ENCODE results near the gene RUNX1. TPM values are rescaled to one million over a fixed set of nuclear protein-coding genes. Genes with fewer than 3 reads are reported as not detected.

Gene RUNX1
- polyA plus RNA-seq, 1 experiment = 20.9 TPM

DNA sequence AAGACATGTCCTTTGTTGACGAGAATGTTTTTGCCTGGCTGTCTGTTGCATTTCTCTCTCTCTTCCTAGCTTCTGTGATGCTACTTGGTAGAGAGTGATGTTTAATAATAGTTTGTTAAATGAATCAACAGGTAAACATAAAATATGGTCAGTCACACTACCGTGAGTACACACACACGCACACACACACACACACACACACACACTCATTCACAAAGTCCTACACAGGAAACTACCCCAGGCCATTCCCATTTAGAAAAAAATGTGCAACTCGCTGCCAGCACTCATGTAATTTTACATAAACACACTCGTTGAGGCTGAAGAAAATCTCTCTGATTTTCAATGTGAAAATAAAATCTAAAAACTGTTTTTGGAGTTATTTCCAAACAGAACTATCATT is 38.7 kb downstream of the RUNX1 start:
- ChIA-PET POLR2A (no interaction called here), CTCF (no interaction called here)
- H3K9me3 ChIP-seq (ENCODE audit: control insufficient read depth, insufficient read depth, low read length) = no peaks in the 10 kb centered on the region
- TF ChIP-seq, protein P1, sequence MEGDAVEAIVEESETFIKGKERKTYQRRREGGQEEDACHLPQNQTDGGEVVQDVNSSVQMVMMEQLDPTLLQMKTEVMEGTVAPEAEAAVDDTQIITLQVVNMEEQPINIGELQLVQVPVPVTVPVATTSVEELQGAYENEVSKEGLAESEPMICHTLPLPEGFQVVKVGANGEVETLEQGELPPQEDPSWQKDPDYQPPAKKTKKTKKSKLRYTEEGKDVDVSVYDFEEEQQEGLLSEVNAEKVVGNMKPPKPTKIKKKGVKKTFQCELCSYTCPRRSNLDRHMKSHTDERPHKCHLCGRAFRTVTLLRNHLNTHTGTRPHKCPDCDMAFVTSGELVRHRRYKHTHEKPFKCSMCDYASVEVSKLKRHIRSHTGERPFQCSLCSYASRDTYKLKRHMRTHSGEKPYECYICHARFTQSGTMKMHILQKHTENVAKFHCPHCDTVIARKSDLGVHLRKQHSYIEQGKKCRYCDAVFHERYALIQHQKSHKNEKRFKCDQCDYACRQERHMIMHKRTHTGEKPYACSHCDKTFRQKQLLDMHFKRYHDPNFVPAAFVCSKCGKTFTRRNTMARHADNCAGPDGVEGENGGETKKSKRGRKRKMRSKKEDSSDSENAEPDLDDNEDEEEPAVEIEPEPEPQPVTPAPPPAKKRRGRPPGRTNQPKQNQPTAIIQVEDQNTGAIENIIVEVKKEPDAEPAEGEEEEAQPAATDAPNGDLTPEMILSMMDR (IDR thresholded peaks at IDR 0.05; ENCODE audit: low read depth, low read length) = no peak
- no peak overlapping the region for H3K27ac ChIP-seq (ENCODE audit: low read depth, low read length)
- no peak overlapping the region for H3K4me3 ChIP-seq (ENCODE audit: low read depth, low read length)
- no peaks in the 10 kb centered on the region for H3K27me3 ChIP-seq (ENCODE audit: control insufficient read depth, insufficient read depth, low read length)
- DNase-seq (ENCODE audit: low read depth, low spot score) = no peak

GRCh38 chr21:35007348-35007747 is 41.8 kb downstream of the RUNX1 start:
- TF ChIP-seq, protein P1 (IDR thresholded peaks at IDR 0.05; ENCODE audit: low read depth, low read length) = no peak
- POLR2A ChIA-PET = no interaction called here

GRCh38 chr21:35006771-35007170 is 42.3 kb downstream of the RUNX1 start:
- Histone ChIP-seq H3K27me3 (ENCODE audit: control insufficient read depth, insufficient read depth, low read length) (no peaks in the 10 kb centered on the region), H3K27ac (ENCODE audit: low read depth, low read length) (no peak overlapping the region), H3K9me3 (ENCODE audit: control insufficient read depth, insufficient read depth, low read length) (no peaks in the 10 kb centered on the region), H3K4me3 (ENCODE audit: low read depth, low read length) (no peak overlapping the region)
- TF ChIP-seq, protein P1 (IDR thresholded peaks at IDR 0.05; ENCODE audit: low read depth, low read length) = no peak
- CTCF ChIA-PET = no interaction called here
- DNase-seq (ENCODE audit: low read depth, low spot score) = no peak
- POLR2A ChIA-PET = no interaction called here

More at GRCh38 chr21:35007348-35007747, 41.8 kb downstream of the RUNX1 start:
- H3K27me3 ChIP-seq (ENCODE audit: control insufficient read depth, insufficient read depth, low read length) = no peaks in the 10 kb centered on the region
- DNase-seq (ENCODE audit: low read depth, low spot score) = no peak
- no peak overlapping the region for H3K27ac ChIP-seq (ENCODE audit: low read depth, low read length)
- CTCF ChIA-PET = no interaction called here
- H3K4me3 ChIP-seq (ENCODE audit: low read depth, low read length) = no peak overlapping the region
- H3K9me3 ChIP-seq (ENCODE audit: control insufficient read depth, insufficient read depth, low read length) = no peaks in the 10 kb centered on the region

DNA sequence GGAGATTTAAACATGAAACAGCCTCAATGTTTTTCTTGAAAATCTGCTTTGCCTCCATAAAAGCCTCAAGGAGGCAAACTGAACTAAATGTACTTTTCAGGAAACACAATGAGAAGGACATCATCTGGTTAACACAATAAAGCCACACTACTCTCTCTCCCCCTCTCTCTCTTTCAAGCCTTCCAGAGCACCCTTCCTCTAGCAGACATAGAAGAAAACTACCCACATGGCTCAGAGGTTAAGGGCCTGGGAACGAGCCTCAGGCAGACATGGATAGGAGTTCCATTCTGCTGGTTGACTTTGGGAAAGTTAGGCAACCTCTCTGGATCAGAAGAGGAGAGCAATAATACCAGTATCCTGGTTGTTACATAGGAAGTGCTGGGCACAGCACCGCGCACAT is 42.9 kb downstream of the RUNX1 start:
- Histone ChIP-seq H3K27me3 (ENCODE audit: control insufficient read depth, insufficient read depth, low read length) (no peaks in the 10 kb centered on the region), H3K4me3 (ENCODE audit: low read depth, low read length) (no peak overlapping the region), H3K27ac (ENCODE audit: low read depth, low read length) (no peak overlapping the region), H3K9me3 (ENCODE audit: control insufficient read depth, insufficient read depth, low read length) (no peaks in the 10 kb centered on the region)
- CTCF ChIA-PET = no interaction called here
- POLR2A ChIA-PET = no interaction called here
- TF ChIP-seq, protein P1 (IDR thresholded peaks at IDR 0.05; ENCODE audit: low read depth, low read length) = no peak
- no peak for DNase-seq (ENCODE audit: low read depth, low spot score)

DNA sequence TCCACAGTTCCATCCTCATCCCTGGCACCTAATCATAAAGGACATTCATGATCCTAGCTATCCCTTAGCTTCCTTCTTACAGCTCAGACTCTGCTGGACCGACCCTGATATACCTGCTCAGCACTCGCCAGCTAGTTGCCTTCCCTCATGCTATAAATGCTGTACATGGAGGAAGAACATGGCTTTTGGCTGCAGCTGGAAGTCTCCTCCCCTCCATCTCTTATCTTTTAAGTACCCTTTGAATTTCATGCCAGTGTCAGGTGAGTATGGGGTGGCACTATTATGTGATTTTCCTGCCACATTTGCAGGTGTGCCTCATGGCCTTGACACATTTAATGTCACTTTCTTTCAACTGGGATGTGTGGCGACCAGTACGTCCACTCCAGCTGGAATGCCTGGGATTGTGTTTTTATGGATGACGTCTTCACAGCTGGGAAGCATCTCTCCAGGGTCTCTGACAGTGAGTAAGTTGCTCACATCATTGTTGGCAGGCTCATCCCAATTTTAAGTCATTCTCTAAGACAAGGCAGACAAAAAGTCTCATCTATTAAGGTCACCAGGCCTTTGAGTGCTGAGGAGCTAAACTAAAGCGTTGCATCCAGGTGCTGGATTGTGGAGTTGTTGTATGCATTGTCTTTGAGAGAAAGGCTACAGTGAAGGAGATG is 43.4 kb downstream of the RUNX1 start:
- Histone ChIP-seq H3K27me3 (ENCODE audit: control insufficient read depth, insufficient read depth, low read length) (no peaks in the 10 kb centered on the region), H3K4me3 (ENCODE audit: low read depth, low read length) (no peak overlapping the region), H3K9me3 (ENCODE audit: control insufficient read depth, insufficient read depth, low read length) (no peaks in the 10 kb centered on the region), H3K27ac (ENCODE audit: low read depth, low read length) (no peak overlapping the region)
- TF ChIP-seq, protein P1 (IDR thresholded peaks at IDR 0.05; ENCODE audit: low read depth, low read length) = no peak
- POLR2A ChIA-PET = no interaction called here
- CTCF ChIA-PET = no interaction called here
- DNase-seq (ENCODE audit: low read depth, low spot score) = no peak

All from AG04450 (cell line).